WTC11 (cell line): ENCODE data around the gene LIN7A. TPM values are rescaled to one million over a fixed set of nuclear protein-coding genes. Genes with fewer than 3 reads are reported as not detected.

Experiments used
- ATAC-seq: fragments of 200-7000 bp; cut with Tn5 transposase; 2 replicates; pipeline ENCODE4 v1.10.0; 2021; ENCODE audit warnings: mild to moderate bottlenecking, moderate library complexity
- CTCF ChIA-PET: fragments of 300-600 bp; sonication (Branson Sonifier 250); formaldehyde crosslinking; loops from one replicate; lab custom pipeline; 2021; ENCODE audit warnings: antibody characterized with exemption; lab: Charles Lee
- POLR2A ChIA-PET: fragments of 350-600 bp; sonication (Branson Sonifier 250); formaldehyde crosslinking; loops from one replicate; lab custom pipeline; 2021; ENCODE audit warnings: antibody characterized with exemption; lab: Charles Lee
- DNase-seq: peaks from one replicate; pipeline ENCODE4 v3.0.0; 2021; ENCODE audit warnings: low spot score
- H3K27ac Mint-ChIP-seq: 2 replicates; pipeline ENCODE4 v1.8.0; 2021; ENCODE audit warnings: mixed read lengths
- H3K27me3 Mint-ChIP-seq: 2 replicates; pipeline ENCODE4 v1.8.0; 2021; ENCODE audit warnings: low read depth, mild to moderate bottlenecking, moderate library complexity, mixed read lengths
- H3K36me3 Mint-ChIP-seq: 2 replicates; pipeline ENCODE4 v1.8.0; 2021; ENCODE audit warnings: mixed read lengths
- H3K4me1 Mint-ChIP-seq: 2 replicates; pipeline ENCODE4 v1.8.0; 2022; ENCODE audit warnings: mixed read lengths
- H3K4me3 Mint-ChIP-seq: 2 replicates; pipeline ENCODE4 v1.8.0; 2021; ENCODE audit warnings: mild to moderate bottlenecking, moderate library complexity, mixed read lengths
- H3K9me3 Mint-ChIP-seq: 2 replicates; pipeline ENCODE4 v1.8.0; 2021; ENCODE audit warnings: mixed read lengths
- ATF2 ChIP-seq: sonication (generic); formaldehyde crosslinking; IDR thresholded peaks from 2 replicates; pipeline ENCODE4 v1.8.1; 2022; ENCODE audit warnings: low read depth, missing genetic modification reagents, borderline replicate concordance
- ATF3 ChIP-seq: sonication (generic); formaldehyde crosslinking; conservative IDR thresholded peaks from 2 replicates; pipeline ENCODE4 v1.8.1; 2022; ENCODE audit warnings: mild to moderate bottlenecking, missing genetic modification reagents
- ATF6 ChIP-seq: sonication (generic); formaldehyde crosslinking; IDR thresholded peaks from 2 replicates; pipeline ENCODE4 v1.8.1; 2023; ENCODE audit warnings: mild to moderate bottlenecking, missing genetic modification reagents
- CREM ChIP-seq: sonication (generic); formaldehyde crosslinking; IDR thresholded peaks from 2 replicates; pipeline ENCODE4 v1.8.1; 2022; ENCODE audit warnings: mild to moderate bottlenecking, missing genetic modification reagents, moderate library complexity
- E2F1 ChIP-seq: sonication (generic); formaldehyde crosslinking; IDR thresholded peaks from 2 replicates; pipeline ENCODE4 v1.8.0; 2022; ENCODE audit warnings: mild to moderate bottlenecking, missing genetic modification reagents
- FOXK1 ChIP-seq: sonication (generic); formaldehyde crosslinking; IDR thresholded peaks from 2 replicates; pipeline ENCODE4 v1.8.0; 2022; ENCODE audit warnings: mild to moderate bottlenecking, moderate library complexity, missing genetic modification reagents
- FOXP4 ChIP-seq: sonication (generic); formaldehyde crosslinking; IDR thresholded peaks from 2 replicates; pipeline ENCODE4 v1.8.0; 2022; ENCODE audit warnings: mild to moderate bottlenecking, missing genetic modification reagents
- GRHL2 ChIP-seq: fragments of 250-450 bp; sonication (Bioruptor Pico); IDR thresholded peaks from 2 replicates; pipeline ENCODE4 v1.8.0; 2022; ENCODE audit warnings: mild to moderate bottlenecking, moderate library complexity; ENCODE audit not compliant: insufficient replicate concordance, severe bottlenecking
- IRF2 ChIP-seq: sonication (generic); formaldehyde crosslinking; IDR thresholded peaks from 2 replicates; pipeline ENCODE4 v1.8.0; 2022; ENCODE audit warnings: low read depth, missing genetic modification reagents, borderline replicate concordance
- MAX ChIP-seq: sonication (generic); formaldehyde crosslinking; IDR thresholded peaks from 2 replicates; pipeline ENCODE4 v1.8.0; 2022; ENCODE audit warnings: mild to moderate bottlenecking, missing genetic modification reagents
- NR1H2 ChIP-seq: sonication (generic); formaldehyde crosslinking; IDR thresholded peaks from 2 replicates; pipeline ENCODE4 v1.9.0; 2021; ENCODE audit warnings: mild to moderate bottlenecking, moderate library complexity, missing genetic modification reagents
- SOX15 ChIP-seq: fragments of 250-450 bp; sonication (Bioruptor Pico); IDR thresholded peaks from 2 replicates; pipeline ENCODE4 v1.9.0; 2021; ENCODE audit warnings: mild to moderate bottlenecking
- SP1 ChIP-seq: sonication (generic); formaldehyde crosslinking; conservative IDR thresholded peaks from 2 replicates; pipeline ENCODE4 v1.8.1; 2022; ENCODE audit warnings: missing genetic modification reagents
- TEAD1 ChIP-seq: sonication (generic); formaldehyde crosslinking; IDR thresholded peaks from 2 replicates; pipeline ENCODE4 v1.8.0; 2022; ENCODE audit warnings: mild to moderate bottlenecking, missing genetic modification reagents
- TEAD4 ChIP-seq: sonication (generic); formaldehyde crosslinking; IDR thresholded peaks from 2 replicates; pipeline ENCODE4 v1.8.0; 2022; ENCODE audit warnings: mild to moderate bottlenecking, missing genetic modification reagents
- ZNF263 ChIP-seq: sonication (generic); formaldehyde crosslinking; IDR thresholded peaks from 2 replicates; pipeline ENCODE4 v1.8.1; 2022; ENCODE audit warnings: low read depth, mild to moderate bottlenecking, moderate library complexity, missing genetic modification reagents
- ZNF532 ChIP-seq: fragments of 250-450 bp; sonication (Bioruptor Pico); IDR thresholded peaks from 2 replicates; pipeline ENCODE4 v1.9.0; 2021; ENCODE audit warnings: mild to moderate bottlenecking, borderline replicate concordance
- total RNA-seq: library from RNA; stranded (reverse); gene quantifications from 3 replicates; pipeline ENCODE4 v1.2.3, GENCODE V29; 2021
- TF ChIP-seq, protein P1 (sequence below): sonication (generic); formaldehyde crosslinking; IDR thresholded peaks from 2 replicates; pipeline ENCODE4 v1.8.0; 2023; ENCODE audit warnings: mild to moderate bottlenecking, missing genetic modification reagents

LIN7A gene
- total RNA-seq, 1 experiment from 2014 or later = 8.5 TPM

GRCh38 chr12:80821513-80822000 is 116.2 kb downstream of the LIN7A start (continued):
- no peak for TF ChIP-seq ATF3 (CRISPR knock-in tag)
- no peak for TF ChIP-seq MAX (CRISPR knock-in tag)
- no peak for TF ChIP-seq ZNF532 (CRISPR knock-in tag)
- no peak for TF ChIP-seq FOXK1 (CRISPR knock-in tag)

GRCh38 chr12:80818878-80819277 is 118.9 kb downstream of the LIN7A start:
- Mint-ChIP-seq H3K27ac (no peak overlapping the region), H3K4me3 (no peak overlapping the region), H3K9me3 (no peaks in the 10 kb centered on the region), H3K4me1 (peaks cover 25% of the 10 kb centered on the region), H3K36me3 (0 out of 2 replicates have a peak, but pooled peaks cover 3% of the 10 kb centered on the region), H3K27me3 (no peaks in the 10 kb centered on the region)
- CTCF ChIA-PET = interaction anchor here (1.8 kb wide), 1 partner anchor 18 kb away, joined by 5 read pairs; no protein-coding TSS in a partner anchor
- ATAC-seq = no peak
- no peak for TF ChIP-seq ATF6 (CRISPR knock-in tag)
- no peak for TF ChIP-seq CREM (CRISPR knock-in tag)
- no peak for TF ChIP-seq GRHL2 (CRISPR knock-in tag)
- TF ChIP-seq SP1 (CRISPR knock-in tag) = no peak
- no peak for TF ChIP-seq TEAD1 (CRISPR knock-in tag)
- TF ChIP-seq TEAD4 = no peak
- no peak for TF ChIP-seq E2F1 (CRISPR knock-in tag)
- no peak for TF ChIP-seq ZNF263 (CRISPR knock-in tag)
- DNase-seq = no peak
- POLR2A ChIA-PET = no interaction called here

DNA sequence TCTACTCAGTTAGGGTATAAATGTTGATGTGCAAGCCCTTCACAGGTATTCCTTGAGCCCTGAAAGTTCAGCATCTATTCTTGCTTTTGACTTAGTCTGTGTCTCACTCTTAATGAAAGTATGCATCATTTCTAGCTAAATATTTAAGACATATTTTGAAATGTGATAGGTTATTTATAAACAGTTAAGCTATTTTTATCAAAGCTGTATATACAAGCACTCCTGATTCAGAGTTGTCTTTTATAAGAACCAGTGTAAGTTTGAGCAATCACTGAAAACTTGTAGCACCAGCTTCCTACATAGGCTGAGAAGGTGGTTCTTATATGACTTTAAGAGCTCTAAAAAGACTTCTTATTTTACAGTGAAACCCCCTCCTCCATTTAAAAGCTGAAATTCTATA is 122.4 kb downstream of the LIN7A start:
- ATAC-seq (no peak), DNase-seq (no peak)
- CTCF ChIA-PET = no interaction called here
- no peaks in the 10 kb centered on the region for H3K9me3 Mint-ChIP-seq
- H3K36me3 Mint-ChIP-seq = no peaks in the 10 kb centered on the region
- peaks cover 8% of the 10 kb centered on the region for H3K4me1 Mint-ChIP-seq
- POLR2A ChIA-PET = no interaction called here
- H3K4me3 Mint-ChIP-seq = no peak overlapping the region
- no peaks in the 10 kb centered on the region for H3K27me3 Mint-ChIP-seq
- H3K27ac Mint-ChIP-seq = no peak overlapping the region
- TF ChIP-seq ATF2 (no peak), IRF2 (no peak), CREM (CRISPR knock-in tag) (no peak), NR1H2 (CRISPR knock-in tag) (no peak), SOX15 (CRISPR knock-in tag) (no peak), FOXP4 (CRISPR knock-in tag) (no peak)
- TF ChIP-seq, protein P1, sequence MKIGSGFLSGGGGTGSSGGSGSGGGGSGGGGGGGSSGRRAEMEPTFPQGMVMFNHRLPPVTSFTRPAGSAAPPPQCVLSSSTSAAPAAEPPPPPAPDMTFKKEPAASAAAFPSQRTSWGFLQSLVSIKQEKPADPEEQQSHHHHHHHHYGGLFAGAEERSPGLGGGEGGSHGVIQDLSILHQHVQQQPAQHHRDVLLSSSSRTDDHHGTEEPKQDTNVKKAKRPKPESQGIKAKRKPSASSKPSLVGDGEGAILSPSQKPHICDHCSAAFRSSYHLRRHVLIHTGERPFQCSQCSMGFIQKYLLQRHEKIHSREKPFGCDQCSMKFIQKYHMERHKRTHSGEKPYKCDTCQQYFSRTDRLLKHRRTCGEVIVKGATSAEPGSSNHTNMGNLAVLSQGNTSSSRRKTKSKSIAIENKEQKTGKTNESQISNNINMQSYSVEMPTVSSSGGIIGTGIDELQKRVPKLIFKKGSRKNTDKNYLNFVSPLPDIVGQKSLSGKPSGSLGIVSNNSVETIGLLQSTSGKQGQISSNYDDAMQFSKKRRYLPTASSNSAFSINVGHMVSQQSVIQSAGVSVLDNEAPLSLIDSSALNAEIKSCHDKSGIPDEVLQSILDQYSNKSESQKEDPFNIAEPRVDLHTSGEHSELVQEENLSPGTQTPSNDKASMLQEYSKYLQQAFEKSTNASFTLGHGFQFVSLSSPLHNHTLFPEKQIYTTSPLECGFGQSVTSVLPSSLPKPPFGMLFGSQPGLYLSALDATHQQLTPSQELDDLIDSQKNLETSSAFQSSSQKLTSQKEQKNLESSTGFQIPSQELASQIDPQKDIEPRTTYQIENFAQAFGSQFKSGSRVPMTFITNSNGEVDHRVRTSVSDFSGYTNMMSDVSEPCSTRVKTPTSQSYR (CRISPR knock-in tag) = no peak
